Measurements from ENCODE around the gene UBE2G2. TPM values are rescaled to one million over a fixed set of nuclear protein-coding genes. Genes with fewer than 3 reads are reported as not detected.

The UBE2G2 gene
- total RNA-seq, 3 donors from 2014 or later: 64.2 to 85.4 (median 66.8) TPM

- H3K4me3 ChIP-seq: no peak overlapping the region
- no peak for ATAC-seq
- no peak for TF ChIP-seq CTCF (IDR thresholded peaks at IDR 0.05)
- H3K4me1 ChIP-seq (ENCODE audit: low read depth): peaks cover 10% of the 10 kb centered on the region
- DNase-seq: no peak
- H3K9me3 ChIP-seq: no peaks in the 10 kb centered on the region
- intact Hi-C loops (cut with DNase I, micrococcal nuclease): no loop called here
- H3K36me3 ChIP-seq (ENCODE audit: low read depth): no peaks in the 10 kb centered on the region
These were observed 36.2 kb downstream of the UBE2G2 start for GRCh38 chr21:44765231-44766013.

- TF ChIP-seq CTCF (IDR thresholded peaks at IDR 0.05): no peak
- Histone ChIP-seq H3K4me1 (ENCODE audit: low read depth) (peaks cover 10% of the 10 kb centered on the region), H3K36me3 (ENCODE audit: low read depth) (no peaks in the 10 kb centered on the region), H3K9me3 (no peaks in the 10 kb centered on the region), H3K4me3 (no peak overlapping the region)
- no peak for ATAC-seq
- no peak for DNase-seq
- intact Hi-C loops (cut with DNase I, micrococcal nuclease): no loop called here
These were observed 37.0 kb downstream of the UBE2G2 start for GRCh38 chr21:44764319-44765230.

GRCh38 chr21:44763451-44764318 lies 37.9 kb downstream of the UBE2G2 start:
- DNase-seq (peak in 1 of 3 donors; percentile 39), ATAC-seq (peak; percentile 11)
- intact Hi-C loops (cut with DNase I, micrococcal nuclease): no loop called here
- H3K9me3 ChIP-seq: no peaks in the 10 kb centered on the region
- peaks cover 10% of the 10 kb centered on the region for H3K4me1 ChIP-seq (ENCODE audit: low read depth)
- no peaks in the 10 kb centered on the region for H3K36me3 ChIP-seq (ENCODE audit: low read depth)
- no peak for TF ChIP-seq CTCF (IDR thresholded peaks at IDR 0.05)
- no peak overlapping the region for H3K4me3 ChIP-seq

GRCh38 chr21:44763050-44763378 lies 38.6 kb downstream of the UBE2G2 start:
- H3K9me3 ChIP-seq: no peaks in the 10 kb centered on the region
- DNase-seq: no peak
- intact Hi-C loops (cut with DNase I, micrococcal nuclease): no loop called here
- H3K4me3 ChIP-seq: no peak overlapping the region
- H3K4me1 ChIP-seq (ENCODE audit: low read depth): peaks cover 10% of the 10 kb centered on the region
- no peak for TF ChIP-seq CTCF (IDR thresholded peaks at IDR 0.05)
- ATAC-seq: no peak
- H3K36me3 ChIP-seq (ENCODE audit: low read depth): no peaks in the 10 kb centered on the region
